IPS-18c (cell line): ENCODE measurements around the gene HPD.
"Not testable (repeated sequence)": the region's sequence is repeated elsewhere in the genome, so short reads cannot be mapped to it uniquely, and the experiment has no call there.

Experiments used
- H3K4me3 ChIP-seq: 2 replicates; pipeline ENCODE4 v1.7.0; 2013; ENCODE audit warnings: low read depth, mild to moderate bottlenecking, low read length, moderate library complexity; ENCODE audit not compliant: insufficient read depth
- H3K9me3 ChIP-seq: one replicate; pipeline ENCODE4 v1.6.1; 2013; ENCODE audit warnings: mild to moderate bottlenecking, low read length, moderate library complexity; ENCODE audit not compliant: control insufficient read depth, insufficient read depth

The HPD gene

GRCh38 chr12:121797937-121798786 lies 60.5 kb downstream of the HPD start:
- Histone ChIP-seq H3K4me3 (peak overlapping the region; percentile 22; the same call in 1 of the 2 replicates), H3K9me3 (no peaks in the 10 kb centered on the region)

- Histone ChIP-seq H3K4me3 (peak overlapping the region; percentile 40; the same call in 1 of the 2 replicates), H3K9me3 (no peaks in the 10 kb centered on the region)
Observed at GRCh38 chr12:121796855-121797751, 61.6 kb downstream of the HPD start.

DNA sequence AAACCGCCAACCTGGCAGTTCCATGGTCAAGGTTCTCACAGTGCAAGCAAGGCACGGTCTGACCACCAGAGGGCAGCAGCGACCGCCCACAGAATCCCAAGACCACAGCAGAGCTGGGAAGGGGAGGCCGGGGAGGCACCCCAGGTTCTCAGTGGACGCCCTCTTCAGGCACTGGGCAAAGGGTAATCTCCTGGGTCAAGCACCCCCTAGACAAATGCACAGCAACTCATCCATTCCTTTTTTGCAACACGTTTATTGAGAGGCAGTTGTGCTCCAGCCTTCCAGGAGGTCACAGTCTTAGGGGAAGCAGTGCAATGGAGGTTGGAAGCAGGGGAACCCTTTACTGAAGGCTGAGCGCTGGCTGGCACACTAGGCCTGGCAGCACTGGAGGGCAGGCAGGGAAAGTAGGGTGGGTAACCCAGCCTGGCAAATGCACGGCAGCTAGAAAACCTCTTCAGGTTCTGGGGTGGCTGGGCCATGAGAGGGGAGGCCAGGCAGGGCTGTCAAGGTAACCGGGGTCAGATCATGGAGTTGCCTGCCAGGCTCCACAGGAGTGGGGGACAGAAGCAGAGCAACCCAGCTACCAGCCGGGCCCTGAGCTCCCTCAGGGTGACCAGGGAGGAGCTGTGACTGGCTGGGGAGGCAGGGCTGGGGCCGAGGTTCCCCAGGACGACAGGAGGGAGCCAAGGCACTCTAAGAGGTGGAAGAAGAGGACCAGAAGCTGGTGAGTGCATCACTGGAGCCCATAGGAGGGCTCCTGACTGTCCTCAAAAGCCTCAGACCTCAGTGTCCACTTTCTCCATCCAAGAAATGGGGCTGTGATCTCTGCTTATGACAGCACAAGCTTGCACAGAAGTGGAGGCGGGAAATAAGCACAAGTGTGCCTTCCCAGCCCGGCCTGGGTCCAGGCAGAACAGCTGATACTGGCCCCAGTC lies 63.4 kb downstream of the HPD start:
- Histone ChIP-seq H3K9me3 (no peaks in the 10 kb centered on the region), H3K4me3 (no peak overlapping the region; the same call in 1 of the 2 replicates)

GRCh38 chr12:121794534-121795033 lies 64.1 kb downstream of the HPD start:
- H3K9me3 ChIP-seq, result no peaks in the 10 kb centered on the region
- H3K4me3 ChIP-seq, result peak overlapping the region; percentile 9; the same call in 1 of the 2 replicates

GRCh38 chr12:121793838-121794533 lies 64.7 kb downstream of the HPD start:
- peak overlapping the region; percentile 79; the same call in 1 of the 2 replicates for H3K4me3 ChIP-seq
- H3K9me3 ChIP-seq, result no peaks in the 10 kb centered on the region

- Histone ChIP-seq H3K9me3 (no peaks in the 10 kb centered on the region), H3K4me3 (peak within 1 kb of the TSS; percentile 79)
Observed at GRCh38 chr12:121793440-121793837, 65.2 kb downstream of the HPD start, which contains the start of gene RHOF. Gene RHOF, minus strand, starts transcription at chr12:121793688. Its CDS starts 55 bp downstream, at chr12:121793633.

GRCh38 chr12:121792607-121793439 lies 65.8 kb downstream of the HPD start:
- H3K4me3 ChIP-seq, result peak overlapping the region; percentile 79

GRCh38 chr12:121791671-121792551 lies 66.7 kb downstream of the HPD start:
- Histone ChIP-seq H3K9me3 (no peaks in the 10 kb centered on the region), H3K4me3 (peak overlapping the region; percentile 79; the same call in 1 of the 2 replicates)

More at GRCh38 chr12:121792607-121793439, 65.8 kb downstream of the HPD start:
- no peaks in the 10 kb centered on the region for H3K9me3 ChIP-seq

DNA sequence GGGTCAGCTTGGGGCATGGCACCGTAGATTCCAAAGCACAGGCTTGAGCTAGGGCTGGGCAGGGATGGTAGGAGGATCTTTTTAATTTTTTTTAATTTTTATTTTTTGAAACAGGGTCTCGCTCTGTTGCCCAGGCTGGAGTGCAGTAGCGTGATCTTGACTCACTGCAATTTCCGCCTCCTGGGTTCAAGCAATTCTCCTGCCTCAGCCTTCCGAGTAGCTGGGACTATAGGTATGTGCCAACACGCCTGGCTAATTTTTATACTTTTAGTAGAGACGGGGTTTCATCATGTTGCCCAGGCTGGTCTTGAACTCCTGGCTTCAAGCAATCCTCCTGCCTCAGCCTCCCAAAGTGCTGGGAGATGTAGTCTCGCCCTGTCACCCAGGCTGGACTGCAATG lies 67.9 kb downstream of the HPD start:
- not testable (repeated sequence) for H3K4me3 ChIP-seq, H3K9me3 ChIP-seq

- no peak overlapping the region for H3K4me3 ChIP-seq
- no peaks in the 10 kb centered on the region for H3K9me3 ChIP-seq
Observed at GRCh38 chr12:121789800-121790728, 68.6 kb downstream of the HPD start.
